ENCODE measurements around the gene CD79A. TPM values are rescaled to one million over a fixed set of nuclear protein-coding genes. Genes with fewer than 3 reads are reported as not detected.

The CD79A gene
- total RNA-seq, 1 donor from 2014 or later: not detected

- DNase-seq (ENCODE audit: low read depth): no peak
- TF ChIP-seq CTCF (conservative IDR thresholded peaks at IDR 0.05; ENCODE audit: low read depth, low read length): no peak
- no peak overlapping the region for H3K4me3 ChIP-seq (ENCODE audit: low read depth, low read length)
These were observed 44.0 kb downstream of the CD79A start for GRCh38 chr19:41920882-41921576.

DNA sequence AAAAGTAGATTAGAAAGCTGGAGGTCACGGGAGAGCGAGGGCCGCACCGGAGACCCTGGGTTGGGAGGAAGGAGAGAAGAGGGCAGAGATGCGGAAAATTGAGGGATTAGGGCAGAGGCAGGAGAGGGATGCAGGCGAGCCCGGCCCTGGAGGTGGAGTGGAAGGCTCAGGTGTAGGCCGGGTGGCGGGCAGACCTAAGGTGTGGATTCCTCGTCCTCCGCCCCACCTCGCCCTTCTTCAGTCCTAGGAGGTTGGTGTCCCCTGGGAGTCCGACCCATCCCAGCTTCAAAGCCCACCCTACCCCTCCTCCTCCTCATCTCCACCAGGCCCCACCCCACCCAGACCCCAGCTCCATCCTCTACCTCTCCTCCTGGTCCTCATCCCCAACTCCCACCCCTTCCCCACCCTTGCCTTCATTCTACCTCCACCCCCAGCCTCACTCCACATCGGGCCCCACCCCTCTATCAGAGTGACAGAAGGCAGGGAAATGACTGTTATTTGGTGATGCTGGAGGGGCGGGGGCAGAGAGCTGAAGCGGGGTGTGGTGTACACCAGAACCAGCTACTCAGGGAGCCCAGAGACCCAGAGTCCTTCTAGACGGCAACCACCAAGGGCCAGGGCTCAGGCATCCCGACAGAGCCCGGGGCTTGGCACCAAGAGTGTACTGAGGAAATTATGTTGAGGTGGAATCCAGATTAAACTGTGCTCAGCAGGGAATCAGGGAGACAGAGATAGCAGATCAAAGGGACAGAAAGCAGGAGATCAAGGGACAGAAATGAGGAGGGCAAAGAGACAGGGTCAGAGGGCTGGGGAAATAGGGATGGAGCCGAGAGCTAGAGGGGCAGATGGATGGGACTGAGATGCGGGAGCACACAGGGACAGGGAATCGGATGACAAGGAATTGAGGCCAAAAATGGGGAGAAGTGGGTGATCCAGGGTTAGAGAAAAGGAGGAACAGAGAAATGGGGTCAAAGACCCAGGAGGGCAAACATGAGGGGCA lies 44.8 kb downstream of the CD79A start:
- no peak for TF ChIP-seq CTCF (conservative IDR thresholded peaks at IDR 0.05; ENCODE audit: low read depth, low read length)
- no peak overlapping the region for H3K4me3 ChIP-seq (ENCODE audit: low read depth, low read length)
- DNase-seq (ENCODE audit: low read depth): no peak

DNA sequence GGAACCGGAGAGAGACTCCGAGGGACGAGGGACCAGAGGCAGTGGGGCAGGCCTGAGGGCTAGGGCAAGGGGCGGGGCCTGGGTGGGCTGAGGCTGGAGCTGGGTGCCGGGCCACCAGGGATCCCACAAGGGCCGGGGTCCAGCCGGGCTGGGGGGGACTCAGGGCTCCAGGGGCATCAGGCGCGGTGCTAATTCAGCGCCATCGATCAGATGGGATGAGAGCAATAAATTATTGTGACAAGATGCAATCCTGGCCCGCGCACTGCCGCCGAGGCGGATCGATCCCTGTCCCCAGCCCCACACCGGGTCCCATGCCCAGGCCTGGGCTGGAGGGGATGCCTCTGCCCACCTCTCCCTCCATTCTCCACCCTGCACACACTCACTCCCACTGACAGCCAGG lies 45.5 kb downstream of the CD79A start:
- DNase-seq (ENCODE audit: low read depth): no peak

DNA sequence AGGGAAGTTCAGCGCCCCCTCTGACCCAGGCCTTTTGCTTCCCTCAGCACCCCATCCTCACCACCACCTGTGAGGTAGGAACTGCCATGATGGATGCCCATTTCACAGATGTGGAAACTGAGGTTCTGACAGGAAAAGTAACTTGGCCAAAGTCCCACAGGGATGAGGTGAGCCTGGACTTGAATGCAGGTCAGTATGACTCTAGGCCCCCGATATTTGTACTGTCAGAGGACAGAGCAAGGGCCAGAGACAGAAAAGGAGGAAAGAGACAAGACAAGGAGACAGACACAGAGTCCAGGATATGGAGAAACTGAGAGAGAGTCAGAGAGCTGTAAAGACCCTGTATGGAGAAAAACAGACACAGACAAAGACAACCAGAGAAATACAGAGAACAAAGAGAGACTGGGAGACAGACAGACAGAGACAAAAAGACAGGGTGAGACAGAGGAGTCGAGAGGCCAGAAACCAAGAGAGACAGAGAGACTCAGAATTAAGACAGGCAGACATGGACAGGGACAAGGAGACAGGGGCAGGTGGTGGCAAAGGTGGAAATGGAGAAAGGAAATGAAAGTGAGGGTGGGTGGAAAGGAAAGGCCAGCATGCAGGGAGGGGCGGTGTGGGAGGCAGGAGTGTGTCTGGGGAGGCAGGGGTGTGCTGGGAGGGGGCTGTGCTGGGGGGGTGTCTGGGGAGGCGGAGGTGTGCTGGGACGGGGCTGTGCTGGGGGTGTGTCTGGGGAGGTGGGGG lies 46.1 kb downstream of the CD79A start:
- no peak for TF ChIP-seq CTCF (conservative IDR thresholded peaks at IDR 0.05; ENCODE audit: low read depth, low read length)
- DNase-seq (ENCODE audit: low read depth): no peak
- no peak overlapping the region for H3K4me3 ChIP-seq (ENCODE audit: low read depth, low read length)

More for the DNA sequence above, 45.5 kb downstream of the CD79A start:
- TF ChIP-seq CTCF (conservative IDR thresholded peaks at IDR 0.05; ENCODE audit: low read depth, low read length): no peak
- H3K4me3 ChIP-seq (ENCODE audit: low read depth, low read length): no peak overlapping the region

DNA sequence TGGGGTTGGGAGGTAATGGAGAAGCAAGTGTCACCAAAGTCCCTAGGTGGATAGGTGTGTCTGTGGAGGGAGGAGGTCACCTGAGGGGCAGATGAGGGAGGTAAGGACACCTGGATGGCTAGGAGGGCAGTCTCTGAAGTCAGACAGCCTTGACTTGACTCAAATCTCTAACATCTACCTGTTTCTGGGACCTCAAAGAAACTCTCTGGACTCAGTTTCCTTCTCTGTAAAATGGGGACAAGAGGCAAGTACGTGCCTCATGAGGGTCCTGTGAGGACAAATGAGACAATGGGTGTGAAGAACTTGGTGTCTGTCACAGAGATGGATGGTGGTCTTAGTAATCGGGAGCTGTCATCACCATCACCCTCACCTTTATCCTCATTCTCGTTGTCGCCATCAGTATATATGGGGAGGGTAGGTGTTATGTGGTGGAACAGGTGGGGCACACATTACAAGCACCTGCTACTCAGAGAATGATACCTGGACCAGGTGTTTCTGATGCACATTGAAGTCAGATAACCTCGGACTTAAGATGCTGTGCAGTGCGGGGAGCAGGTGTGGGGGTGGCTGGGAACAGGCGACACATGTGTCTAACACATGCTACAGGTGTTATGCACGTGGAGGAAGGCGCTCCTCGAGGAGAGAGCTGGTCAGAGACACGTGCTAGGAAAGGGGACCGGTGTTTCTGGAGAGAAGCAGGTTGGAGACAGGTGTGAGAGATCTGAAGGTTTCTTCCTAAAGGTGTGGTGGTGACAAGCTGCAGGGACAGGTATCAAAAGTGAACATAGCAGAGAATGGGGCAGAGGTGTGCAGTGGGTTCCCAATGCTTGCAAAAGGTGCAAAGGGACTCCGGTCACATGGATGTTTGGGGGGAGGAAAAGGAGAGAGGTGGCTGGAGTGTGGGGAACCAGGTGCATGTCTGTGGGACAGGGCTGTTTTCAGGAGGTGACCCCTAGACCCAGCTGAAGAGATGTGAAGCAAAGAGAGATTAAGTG lies 47.4 kb downstream of the CD79A start:
- TF ChIP-seq CTCF (conservative IDR thresholded peaks at IDR 0.05; ENCODE audit: low read depth, low read length): no peak

More for the DNA sequence above, 47.4 kb downstream of the CD79A start:
- no peak for DNase-seq (ENCODE audit: low read depth)
- H3K4me3 ChIP-seq (ENCODE audit: low read depth, low read length): no peak overlapping the region
